T-cell (primary cell): ENCODE data around the gene SLC5A10. TPM values are rescaled to one million over a fixed set of nuclear protein-coding genes. Genes with fewer than 3 reads are reported as not detected.

ENCODE experiments used
- ATAC-seq, 4 experiments: fragments of 200-7000 bp in 3 of 4; fragments of 150-1000 bp in 1 of 4; cut with Tn5 transposase; replicated peaks in 1 of 4; 1 replicate in 3 of 4; 2 replicates in 1 of 4; pipeline ENCODE4 v1.10.0; 2021; ENCODE audit warnings: moderate library complexity in 3 of 4, mild to moderate bottlenecking in 2 of 4, moderate number of reproducible peaks in 1 of 4
- CTCF ChIA-PET, 2 donors: fragments of 300-600 bp; sonication (Branson Sonifier 250); formaldehyde crosslinking; loops; one replicate each; lab custom pipeline; 2022; ENCODE audit warnings: antibody characterized with exemption in 2 of 2; lab: Charles Lee
- POLR2A ChIA-PET, 2 donors: fragments of 300-600 bp; sonication (Branson Sonifier 250); formaldehyde crosslinking; loops; one replicate each; lab custom pipeline; 2022; ENCODE audit warnings: antibody characterized with exemption in 2 of 2; lab: Charles Lee
- DNase-seq, 35 experiments: peaks; one replicate each; pipeline versions ENCODE4 v3.0.0 to v3.0.0-alpha.2; 2013 to 2023
- H3K27ac ChIP-seq: one replicate; pipeline ENCODE4 v1.5.1; 2013; ENCODE audit warnings: low read length
- H3K27me3 ChIP-seq, 2 experiments: replicated peaks in 1 of 2; 1 replicate in 1 of 2; 2 replicates in 1 of 2; pipeline versions ENCODE4 v1.6.1 to v1.7.0; 2013; ENCODE audit warnings: low read length in 1 of 2, mixed read lengths in 1 of 2; ENCODE audit not compliant: control insufficient read depth in 2 of 2, insufficient read depth in 2 of 2; ENCODE audit errors: extremely low read depth in 1 of 2
- H3K36me3 ChIP-seq, 2 donors: 1 replicate in 1 of 2; 2 replicates in 1 of 2; pipeline versions ENCODE4 v1.6.1 to v1.7.0; 2013; ENCODE audit warnings: low read length in 1 of 2; ENCODE audit not compliant: control insufficient read depth in 2 of 2, insufficient read depth in 1 of 2; ENCODE audit errors: extremely low read depth in 1 of 2
- H3K4me1 ChIP-seq, 2 experiments: 1 replicate in 1 of 2; 2 replicates in 1 of 2; pipeline versions ENCODE4 v1.6.1 to v1.7.0; 2013; ENCODE audit warnings: low read length in 2 of 2, mixed read lengths in 1 of 2; ENCODE audit not compliant: insufficient read depth in 2 of 2, control insufficient read depth in 1 of 2; ENCODE audit errors: extremely low read depth in 1 of 2
- H3K4me3 ChIP-seq, 2 donors: 1 replicate in 1 of 2; 2 replicates in 1 of 2; pipeline versions ENCODE4 v1.5.1 to v1.7.0; 2013; ENCODE audit warnings: mild to moderate bottlenecking in 2 of 2, low read length in 1 of 2, moderate library complexity in 1 of 2; ENCODE audit not compliant: control insufficient read depth in 1 of 2; ENCODE audit errors: extremely low read depth in 1 of 2
- H3K9me3 ChIP-seq: 2 replicates; pipeline ENCODE4 v1.7.0; 2013
- H3K27ac Mint-ChIP-seq, 2 donors: one replicate each; pipeline ENCODE4 v1.8.0; 2020 to 2021; ENCODE audit warnings: mild to moderate bottlenecking in 2 of 2, mixed read lengths in 2 of 2
- H3K27me3 Mint-ChIP-seq, 2 donors: one replicate each; pipeline ENCODE4 v1.8.0; 2021 to 2022; ENCODE audit warnings: mixed read lengths in 2 of 2
- H3K36me3 Mint-ChIP-seq: one replicate; pipeline ENCODE4 v1.8.0; 2021; ENCODE audit warnings: mixed read lengths
- H3K4me1 Mint-ChIP-seq, 3 donors: one replicate each; pipeline ENCODE4 v1.8.0; 2020 to 2022; ENCODE audit warnings: mixed read lengths in 3 of 3, mild to moderate bottlenecking in 1 of 3
- H3K4me3 Mint-ChIP-seq, 3 donors: one replicate each; pipeline ENCODE4 v1.8.0; 2020 to 2022; ENCODE audit warnings: mild to moderate bottlenecking in 3 of 3, mixed read lengths in 3 of 3, moderate library complexity in 3 of 3
- H3K9me3 Mint-ChIP-seq, 3 donors: one replicate each; pipeline ENCODE4 v1.8.0; 2020 to 2022; ENCODE audit warnings: mixed read lengths in 3 of 3
- WGBS: methylation state at CpG from one replicate; pipeline ENCODE4 v1.1.5; 2013; ENCODE audit warnings: missing lambda C conversion rate; ENCODE audit not compliant: insufficient coverage; 5-methylcytosine and 5-hydroxymethylcytosine counted together
- total RNA-seq, 35 experiments: library from RNA in 6 of 35; stranded (reverse) in 6 of 35; fragments of 120-200 nt in 1 of 35; gene quantifications; one replicate each; pipeline versions ENCODE4 v1.2.1 to v1.2.4 and lab custom pipeline; 2013 to 2026

The SLC5A10 gene
- total RNA-seq (under 1 TPM in 1 of 5 donors, not detected in 4; 0.09 TPM), total RNA-seq (lab: John Stamatoyannopoulos, UW) (0 to 0.29 (median 0.06) reads per million in 29 experiments)
- total RNA-seq (2013) = not detected

DNA sequence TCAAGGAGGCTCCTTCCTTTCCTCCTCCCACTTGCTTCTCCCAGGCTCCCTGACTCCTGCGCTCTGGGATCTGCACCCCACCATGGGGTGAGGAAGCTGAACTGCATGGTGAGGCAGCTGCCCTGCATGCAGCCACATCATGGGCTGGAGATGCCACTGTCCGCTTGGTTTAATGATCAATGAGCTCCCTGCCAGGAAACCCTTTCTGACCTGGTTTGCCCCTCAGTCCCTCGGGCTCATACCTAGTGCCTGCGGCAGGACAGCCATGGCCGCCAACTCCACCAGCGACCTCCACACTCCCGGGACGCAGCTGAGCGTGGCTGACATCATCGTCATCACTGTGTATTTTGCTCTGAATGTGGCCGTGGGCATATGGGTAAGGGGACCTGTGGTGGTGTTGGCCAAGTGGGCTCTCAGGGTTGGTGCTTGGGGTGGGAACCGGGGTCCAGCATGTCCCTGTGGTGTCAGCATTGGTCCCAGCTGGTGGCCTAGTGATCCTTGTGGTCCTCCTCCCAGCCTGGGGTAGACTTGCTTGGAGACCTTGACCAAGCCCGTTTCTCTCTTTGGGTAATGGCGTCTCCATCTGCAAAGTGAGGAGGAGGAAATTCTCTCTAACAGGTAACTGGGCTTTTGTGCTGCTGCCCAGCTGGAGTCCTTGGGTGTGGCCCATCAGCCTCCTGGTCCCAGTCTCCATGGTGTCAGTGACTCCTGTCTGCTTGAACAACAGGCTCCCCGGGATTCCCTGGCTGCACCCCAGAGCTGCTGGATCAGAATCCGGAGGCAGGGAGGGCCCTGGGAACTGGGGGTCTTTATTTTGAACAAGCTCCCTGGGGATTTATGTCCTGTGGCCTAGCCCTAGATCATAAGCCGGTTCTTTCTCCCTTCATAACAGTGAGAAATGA lies at the start of gene SLC5A10:
Gene SLC5A10, plus strand, starts transcription at position 225 of the 902 bp plus-strand sequence. Its CDS starts 41 bp downstream, at position 266.
- H3K4me1 Mint-ChIP-seq = peaks cover 37 to 48% (median 41%) of the 10 kb centered on the region in 3 donors

DNA sequence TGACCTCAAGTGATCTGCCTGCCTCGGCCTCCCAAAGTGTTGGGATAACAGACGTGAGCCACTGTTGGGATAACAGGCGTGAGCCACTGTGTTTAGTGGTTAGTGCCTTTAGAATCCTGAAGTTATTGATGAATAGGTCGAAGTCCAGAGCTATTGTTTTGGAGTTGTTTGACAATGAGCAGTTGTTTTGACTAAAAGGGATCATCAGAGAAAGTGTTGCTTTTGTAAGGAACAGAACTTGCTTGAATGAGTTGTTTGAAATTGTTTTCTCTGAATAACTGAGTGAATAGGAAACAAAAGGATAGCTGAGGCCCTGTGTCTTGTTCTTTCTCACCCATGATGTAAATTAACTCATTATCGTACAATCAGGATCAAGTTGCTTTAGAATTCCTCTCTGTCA lies 47.5 kb upstream of the SLC5A10 start:
- no peak for DNase-seq
- no peak overlapping the region for H3K27ac ChIP-seq
- ChIA-PET POLR2A (no interaction called here), CTCF (interaction anchor here in 1 of 2 donors (0.6 kb wide), 1 partner anchor 52 kb away, joined by 4 read pairs; no protein-coding TSS in a partner anchor)
- H3K4me3 Mint-ChIP-seq = no peak overlapping the region
- peaks cover 47% of the 10 kb centered on the region for H3K36me3 Mint-ChIP-seq
- no peaks in the 10 kb centered on the region for H3K27me3 Mint-ChIP-seq
- H3K36me3 ChIP-seq = peaks cover 0 to 28% of the 10 kb centered on the region in 2 donors
- no peak overlapping the region for H3K27ac Mint-ChIP-seq
- H3K4me3 ChIP-seq = no peak overlapping the region
- 100% methylated on average over 4 of the region's 5 CpGs for WGBS
- H3K9me3 ChIP-seq = no peaks in the 10 kb centered on the region
- ATAC-seq = no peak
- H3K9me3 Mint-ChIP-seq = no peaks in the 10 kb centered on the region
- H3K4me1 ChIP-seq = peaks cover 25 to 39% of the 10 kb centered on the region in 2 experiments
- H3K4me1 Mint-ChIP-seq = peaks cover 40 to 55% (median 43%) of the 10 kb centered on the region in 3 donors
- H3K27me3 ChIP-seq = no peaks in the 10 kb centered on the region

More for the DNA sequence above, at the start of gene SLC5A10:
- Mint-ChIP-seq H3K9me3 (no peaks in the 10 kb centered on the region), H3K27me3 (peaks cover 0 to 2% of the 10 kb centered on the region in 2 donors), H3K27ac (peak within 1 kb of the TSS in 1 of 2 donors; percentile 16), H3K4me3 (no peak within 1 kb of the TSS), H3K36me3 (no peaks in the 10 kb centered on the region)
- 93% methylated on average over 10 of the region's 17 CpGs for WGBS
- Histone ChIP-seq H3K9me3 (no peaks in the 10 kb centered on the region), H3K36me3 (no peaks in the 10 kb centered on the region), H3K4me3 (no peak within 1 kb of the TSS), H3K4me1 (peaks cover 16 to 33% of the 10 kb centered on the region in 2 experiments), H3K27me3 (peaks cover 0 to 11% of the 10 kb centered on the region in 2 experiments), H3K27ac (no peak within 1 kb of the TSS)
- CTCF ChIA-PET = interaction anchor here in 1 of 2 donors (1.1 kb wide), 1 partner anchor 9 kb away, joined by 3 read pairs; no protein-coding TSS in a partner anchor
- ATAC-seq (no peak), DNase-seq (no peak)
- POLR2A ChIA-PET = no interaction called here

DNA sequence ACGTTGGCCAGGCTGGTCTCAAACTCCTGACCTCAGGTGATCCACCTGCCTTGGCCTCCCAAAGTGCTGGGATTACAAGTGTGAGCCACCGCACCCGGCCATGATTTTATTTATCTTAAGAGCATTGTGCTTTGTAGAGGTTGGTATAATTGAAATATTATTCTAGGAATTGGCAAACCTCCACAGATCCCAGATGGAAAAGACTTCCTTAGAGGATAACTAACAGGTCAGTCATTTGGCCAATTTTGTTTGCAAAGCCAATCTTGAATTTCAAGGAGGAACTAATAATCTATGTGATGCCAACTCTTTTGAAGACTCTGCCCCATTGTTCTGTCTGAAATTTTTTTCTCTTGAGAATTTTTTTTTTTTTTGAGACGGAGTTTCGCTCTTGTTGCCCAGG lies 46.7 kb upstream of the SLC5A10 start:
- Mint-ChIP-seq H3K9me3 (no peaks in the 10 kb centered on the region), H3K36me3 (peaks cover 45% of the 10 kb centered on the region), H3K4me3 (no peak overlapping the region), H3K27ac (no peak overlapping the region), H3K27me3 (no peaks in the 10 kb centered on the region), H3K4me1 (peaks cover 37 to 49% (median 40%) of the 10 kb centered on the region in 3 donors)
- peaks cover 0 to 32% of the 10 kb centered on the region in 2 donors for H3K36me3 ChIP-seq
- ATAC-seq (no peak), DNase-seq (no peak)
- no CpG with 5 or more reads among the region's 5 CpGs for WGBS
- H3K27me3 ChIP-seq = no peaks in the 10 kb centered on the region
- no peaks in the 10 kb centered on the region for H3K9me3 ChIP-seq
- peaks cover 23 to 32% of the 10 kb centered on the region in 2 experiments for H3K4me1 ChIP-seq
- no peak overlapping the region for H3K4me3 ChIP-seq
- H3K27ac ChIP-seq = no peak overlapping the region
- CTCF ChIA-PET = no interaction called here
- POLR2A ChIA-PET = no interaction called here

DNA sequence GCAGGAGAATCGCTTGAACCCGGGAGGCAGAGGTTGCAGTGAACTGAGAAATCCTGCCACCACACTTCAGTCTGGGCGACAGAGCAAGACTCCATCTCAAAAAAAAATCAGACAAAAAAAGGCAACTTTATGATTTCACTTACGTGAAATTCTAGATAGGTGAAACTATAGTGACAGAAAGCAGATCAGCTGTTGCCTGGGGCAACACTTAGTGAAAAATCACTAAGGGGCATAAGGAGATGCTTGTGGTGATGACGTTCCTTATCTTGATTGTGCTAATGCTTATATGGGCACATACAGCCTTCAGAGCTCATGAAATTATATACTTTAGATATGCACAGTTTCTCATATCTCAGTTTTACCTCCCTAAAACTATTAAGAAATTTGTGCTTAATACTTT lies 41.6 kb upstream of the SLC5A10 start:
- Mint-ChIP-seq H3K27me3 (no peaks in the 10 kb centered on the region), H3K9me3 (no peaks in the 10 kb centered on the region), H3K4me1 (peaks cover 0 to 21% (median 3%) of the 10 kb centered on the region in 3 donors), H3K36me3 (peaks cover 53% of the 10 kb centered on the region), H3K27ac (no peak overlapping the region), H3K4me3 (no peak overlapping the region)
- peaks cover 33 to 55% of the 10 kb centered on the region in 2 donors for H3K36me3 ChIP-seq
- POLR2A ChIA-PET = no interaction called here
- CTCF ChIA-PET = interaction anchor here in 1 of 2 donors (0.5 kb wide), 1 partner anchor 18 kb away, joined by 3 read pairs; no protein-coding TSS in a partner anchor
- ATAC-seq (no peak), DNase-seq (no peak)
- no peaks in the 10 kb centered on the region for H3K4me1 ChIP-seq
- H3K27me3 ChIP-seq = no peaks in the 10 kb centered on the region
- no peak overlapping the region for H3K4me3 ChIP-seq
- no CpG with 5 or more reads among the region's 5 CpGs for WGBS
- no peak overlapping the region for H3K27ac ChIP-seq
- H3K9me3 ChIP-seq = no peaks in the 10 kb centered on the region

DNA sequence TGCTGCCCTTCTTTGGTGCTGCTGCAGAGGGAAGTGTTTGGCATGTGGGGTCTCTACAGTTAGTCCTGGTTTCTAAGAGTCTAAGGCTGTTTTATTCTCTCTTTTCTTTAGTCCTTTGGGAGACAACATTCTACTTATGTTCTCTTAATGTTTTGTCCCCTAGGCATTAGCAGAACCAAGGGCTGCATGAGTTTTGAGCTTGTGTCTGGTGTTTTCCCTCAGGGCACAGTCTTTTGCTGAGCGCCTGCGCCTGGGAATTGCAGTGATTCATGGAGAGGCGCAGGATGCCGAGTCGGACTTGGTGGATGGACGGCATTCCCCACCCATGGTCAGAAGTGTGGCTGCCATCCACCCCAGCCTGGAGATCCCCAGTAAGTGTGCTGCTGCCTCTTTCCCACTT lies 41.1 kb upstream of the SLC5A10 start:
- Histone ChIP-seq H3K9me3 (no peaks in the 10 kb centered on the region), H3K4me3 (no peak overlapping the region), H3K27me3 (no peaks in the 10 kb centered on the region), H3K4me1 (no peaks in the 10 kb centered on the region), H3K36me3 (peaks cover 38 to 52% of the 10 kb centered on the region in 2 donors), H3K27ac (no peak overlapping the region)
- POLR2A ChIA-PET = no interaction called here
- Mint-ChIP-seq H3K27ac (no peak overlapping the region), H3K9me3 (no peaks in the 10 kb centered on the region), H3K4me1 (peaks cover 0 to 19% (median 3%) of the 10 kb centered on the region in 3 donors), H3K27me3 (no peaks in the 10 kb centered on the region), H3K4me3 (no peak overlapping the region), H3K36me3 (peaks cover 55% of the 10 kb centered on the region)
- CTCF ChIA-PET = no interaction called here
- ATAC-seq = no peak
- WGBS = 98% methylated on average over 6 of the region's 6 CpGs
- DNase-seq = no peak

DNA sequence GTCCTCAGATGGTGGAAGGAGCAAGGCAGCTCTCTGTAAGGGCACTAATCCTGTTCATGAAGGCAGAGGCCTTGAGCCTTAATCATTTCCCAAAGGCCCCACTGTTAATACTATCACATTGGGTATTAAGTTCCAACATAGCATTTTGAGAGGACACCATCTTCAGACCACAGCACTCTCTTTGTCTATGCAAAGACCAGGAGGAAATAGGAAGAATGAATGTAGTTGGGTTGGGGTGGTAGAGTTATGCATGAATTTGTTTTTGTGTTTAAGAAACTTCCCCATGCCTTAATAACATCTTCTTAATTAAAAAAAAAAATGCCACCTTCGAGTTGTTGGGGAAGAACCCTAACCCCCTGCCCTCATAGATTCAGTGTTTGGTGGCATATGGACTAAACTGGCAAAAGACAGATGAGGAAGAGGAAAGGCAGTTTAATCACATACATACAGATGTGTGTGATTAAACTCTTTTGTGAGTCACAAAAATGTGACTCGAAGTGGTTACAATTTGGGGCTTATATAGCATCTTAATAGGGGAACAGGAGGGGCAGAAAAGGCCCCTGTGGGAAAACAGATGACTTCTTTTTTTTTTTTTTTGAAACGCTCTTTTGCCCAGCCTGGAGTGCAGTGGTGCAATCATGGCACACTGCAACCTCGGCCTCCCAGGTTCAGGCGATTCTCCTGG lies 35.0 kb upstream of the SLC5A10 start:
- no CpG with 5 or more reads among the region's 5 CpGs for WGBS
- Mint-ChIP-seq H3K4me1 (peaks cover 44 to 59% (median 44%) of the 10 kb centered on the region in 3 donors), H3K27ac (peak overlapping the region in 1 of 2 donors; percentile 34), H3K9me3 (no peaks in the 10 kb centered on the region), H3K4me3 (no peak overlapping the region), H3K27me3 (no peaks in the 10 kb centered on the region), H3K36me3 (peaks cover 45% of the 10 kb centered on the region)
- Histone ChIP-seq H3K4me1 (peaks cover 15 to 19% of the 10 kb centered on the region in 2 experiments), H3K4me3 (no peak overlapping the region), H3K9me3 (no peaks in the 10 kb centered on the region), H3K27ac (no peak overlapping the region), H3K36me3 (peaks cover 29 to 45% of the 10 kb centered on the region in 2 donors), H3K27me3 (no peaks in the 10 kb centered on the region)
- ChIA-PET CTCF (interaction anchor here (1.2 kb wide), 2 partner anchors 44 kb away, joined by 4 read pairs; no protein-coding TSS in a partner anchor), POLR2A (no interaction called here)
- DNase-seq (no peak), ATAC-seq (no peak)
